ENCODE measurements around the gene JPH4.

The JPH4 gene

GRCh38 chr14:23522643-23523198 lies 55.9 kb downstream of the JPH4 start:
- no peak for DNase-seq

GRCh38 chr14:23521785-23522640 lies 56.6 kb downstream of the JPH4 start:
- DNase-seq, result no peak

- no peak for DNase-seq
These were observed 57.6 kb downstream of the JPH4 start for GRCh38 chr14:23520899-23521533.

GRCh38 chr14:23518709-23519108 lies 59.9 kb downstream of the JPH4 start:
- no peak for DNase-seq

All from NCI-H774 (cell line).